Psoas muscle (tissue), 8 donors: ENCODE results near the gene STK17A. TPM values are rescaled to one million over a fixed set of nuclear protein-coding genes. Genes with fewer than 3 reads are reported as not detected.
"Not testable (repeated sequence)": the region's sequence is repeated elsewhere in the genome, so short reads cannot be mapped to it uniquely, and the experiment has no call there.

Source experiments
- ATAC-seq, 4 donors: fragments of 200-7000 bp; cut with Tn5 transposase; one replicate each; pipeline ENCODE4 v1.9.1; 2020; ENCODE audit warnings: moderate library complexity in 3 of 4, mild to moderate bottlenecking in 2 of 4
- DNase-seq, 2 donors: peaks; one replicate each; pipeline ENCODE4 v3.0.0-alpha.2; 2020
- H3K27ac ChIP-seq: fragments of 200-600 bp; one replicate; pipeline ENCODE4 v1.8.0; 2022
- H3K27me3 ChIP-seq, 3 donors: fragments of 200-600 bp in 1 of 3; one replicate each; pipeline versions ENCODE4 v1.6.1 to v1.8.0; 2013 to 2022; ENCODE audit warnings: low read length in 2 of 3, mild to moderate bottlenecking in 2 of 3, moderate library complexity in 1 of 3; ENCODE audit not compliant: insufficient read depth in 3 of 3
- H3K36me3 ChIP-seq, 2 donors: fragments of 200-600 bp in 1 of 2; one replicate each; pipeline versions ENCODE4 v1.6.1 to v1.8.0; 2013 to 2022; ENCODE audit warnings: low read depth in 1 of 2, mild to moderate bottlenecking in 1 of 2, moderate library complexity in 1 of 2; ENCODE audit not compliant: insufficient read depth in 1 of 2
- H3K4me1 ChIP-seq: fragments of 200-600 bp; one replicate; pipeline ENCODE4 v1.8.0; 2022
- H3K4me3 ChIP-seq: fragments of 200-600 bp; one replicate; pipeline ENCODE4 v1.8.0; 2022; ENCODE audit warnings: mild to moderate bottlenecking
- H3K9me3 ChIP-seq: fragments of 200-600 bp; one replicate; pipeline ENCODE4 v1.8.0; 2022
- CTCF ChIP-seq: fragments of 200-600 bp; IDR thresholded peaks from one replicate; pipeline ENCODE4 v1.8.0; 2022; ENCODE audit warnings: antibody characterized with exemption
- WGBS, 3 donors: extraction: QIAGEN DNeasy Blood & Tissue Kit; methylation state at CpG; one replicate each; pipeline versions ENCODE4 v1.1.6 to v1.1.7; 2013; 5-methylcytosine and 5-hydroxymethylcytosine counted together
- intact Hi-C, 2 donors: fragments of 100-400 bp; cut with DNase I; formaldehyde crosslinking; loops; one replicate each; pipeline versions ENCODE4 v1.11.0 to v1.14.2; 2022
- polyA plus RNA-seq, 3 donors: library from polyadenylated mRNA; stranded (reverse); fragments of 200-250 nt; gene quantifications; one replicate each; pipeline ENCODE4 v1.2.3, GENCODE V29; 2013
- total RNA-seq, 4 donors: library from RNA; stranded (reverse); fragmentation: NEBNext Ultra II Directional in 2 of 4; extraction: Animal tissue kit (Norgen Biotek cat#: 25700) in 2 of 4; gene quantifications; one replicate each; pipeline versions ENCODE4 v1.2.1 to v1.2.4, GENCODE V29; 2021 to 2023
- donor health status: healthy with polysubstance abuse.
- donor health status: DM: no; HTN: no; CAD: no; lungs with moderate emphysema.
- donor health status: Bipolar disorder and iron deficiency.
- donor health status: healthy.
- donor health status: DM: yes; HTN: yes; CAD: no.
- donor health status: DM: no; HTN: no; CAD: no.
- donor health status: DM: no; HTN: no; CAD: no.
- donor health status: DM: yes; HTN: yes; CAD: no.

The STK17A gene
- total and polyA plus RNA-seq, 7 donors = 16.5 to 47.5 (median 21.4) TPM

- DNase-seq = no peak
- Histone ChIP-seq H3K27me3 (no peaks in the 10 kb centered on the region), H3K4me1 (peaks cover 40% of the 10 kb centered on the region), H3K27ac (no peak overlapping the region), H3K4me3 (no peak overlapping the region), H3K36me3 (no peaks in the 10 kb centered on the region), H3K9me3 (no peaks in the 10 kb centered on the region)
- no peak for TF ChIP-seq CTCF
- intact Hi-C loops = no loop called here
- ATAC-seq = no peak
- WGBS, 3 donors = 38 to 59% (median 52%) methylated on average over 1 of the region's 1 CpG
These were observed 85.1 kb downstream of the STK17A start for GRCh38 chr7:43668035-43668434.

- no peak for ATAC-seq
- H3K27me3 ChIP-seq = no peaks in the 10 kb centered on the region
- no peak for TF ChIP-seq CTCF
- H3K9me3 ChIP-seq = no peaks in the 10 kb centered on the region
- H3K27ac ChIP-seq = no peak overlapping the region
- H3K36me3 ChIP-seq = no peaks in the 10 kb centered on the region
- intact Hi-C loops = no loop called here
- H3K4me3 ChIP-seq = no peak overlapping the region
- H3K4me1 ChIP-seq = peaks cover 36% of the 10 kb centered on the region
- WGBS, 3 donors = 83 to 90% (median 85%) methylated on average over 15 of the region's 15 CpGs
- no peak for DNase-seq
These were observed 86.6 kb downstream of the STK17A start for GRCh38 chr7:43669286-43670081.

GRCh38 chr7:43671521-43671920 lies 88.6 kb downstream of the STK17A start:
- Histone ChIP-seq H3K36me3 (no peaks in the 10 kb centered on the region), H3K9me3 (no peaks in the 10 kb centered on the region), H3K27me3 (no peaks in the 10 kb centered on the region), H3K27ac (no peak overlapping the region), H3K4me3 (no peak overlapping the region), H3K4me1 (peaks cover 26% of the 10 kb centered on the region)
- no peak for ATAC-seq
- TF ChIP-seq CTCF = no peak
- intact Hi-C loops = no loop called here
- WGBS, 3 donors = 47 to 74% (median 53%) methylated on average over 4 of the region's 4 CpGs
- no peak for DNase-seq

GRCh38 chr7:43673243-43673976 lies 90.5 kb downstream of the STK17A start:
- H3K27me3 ChIP-seq, DNase-seq, H3K9me3 ChIP-seq, H3K27ac ChIP-seq, intact Hi-C loops, H3K4me3 ChIP-seq, ATAC-seq, H3K36me3 ChIP-seq: not testable (repeated sequence)
- 87 to 99% (median 87%) methylated on average over 5 of the region's 5 CpGs for WGBS, 3 donors
- peaks cover 15% of the 10 kb centered on the region for H3K4me1 ChIP-seq
